Epidermal melanocyte (primary cell): ENCODE measurements around the gene SLCO2B1.

Experiments
- DNase-seq: peaks from one replicate; pipeline ENCODE4 v3.0.0; 2011; ENCODE audit warnings: low spot score; ENCODE audit not compliant: insufficient read length

Gene SLCO2B1

DNA sequence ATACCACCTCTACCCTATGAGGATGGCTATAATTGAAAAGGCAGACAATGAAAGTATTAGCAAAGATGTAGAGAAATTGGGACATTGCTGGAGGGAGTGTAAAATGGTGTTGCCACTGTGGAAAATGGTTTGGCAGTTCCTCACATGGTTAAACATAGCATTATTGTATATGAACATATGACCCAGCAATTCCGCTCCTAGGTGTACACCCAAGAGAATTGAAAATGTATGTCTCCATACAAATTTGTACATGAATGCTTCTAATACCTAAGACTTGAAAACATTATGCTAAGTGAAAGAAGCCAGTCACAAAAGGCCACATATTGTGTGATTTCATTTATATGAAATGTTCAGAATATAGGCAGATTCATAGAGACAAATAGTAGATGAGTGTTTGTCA lies 10.0 kb downstream of the SLCO2B1 start:
- no peak for DNase-seq

DNA sequence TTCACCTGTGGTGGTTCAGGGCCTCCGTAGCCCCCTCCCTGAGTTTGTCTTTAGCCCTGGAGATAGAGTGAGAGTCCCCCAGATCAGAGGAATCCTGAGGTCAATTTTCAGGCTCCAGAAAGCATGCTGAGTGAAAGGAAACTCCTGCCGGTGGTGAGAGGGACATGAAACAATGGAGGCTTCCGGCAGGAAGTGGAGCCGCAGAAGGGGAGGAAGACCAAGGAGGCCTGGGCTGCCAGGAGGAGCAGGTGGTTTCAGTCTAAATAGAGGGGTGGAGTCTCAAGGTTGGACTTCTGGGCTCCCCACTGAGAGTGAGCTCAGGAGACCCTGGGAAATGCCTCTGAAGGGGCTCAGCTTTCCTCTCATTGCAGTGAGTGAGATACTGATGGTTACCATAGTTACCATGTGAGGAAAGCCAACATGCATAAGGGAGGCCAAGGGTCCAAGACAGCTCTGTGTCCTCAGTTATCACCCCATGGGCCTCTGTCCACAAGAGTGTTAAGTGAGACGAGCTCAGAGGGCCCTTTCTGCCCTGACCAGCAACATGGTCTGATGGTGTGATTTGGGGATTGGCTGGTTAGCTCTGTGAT lies 10.7 kb downstream of the SLCO2B1 start:
- DNase-seq: no peak

DNA sequence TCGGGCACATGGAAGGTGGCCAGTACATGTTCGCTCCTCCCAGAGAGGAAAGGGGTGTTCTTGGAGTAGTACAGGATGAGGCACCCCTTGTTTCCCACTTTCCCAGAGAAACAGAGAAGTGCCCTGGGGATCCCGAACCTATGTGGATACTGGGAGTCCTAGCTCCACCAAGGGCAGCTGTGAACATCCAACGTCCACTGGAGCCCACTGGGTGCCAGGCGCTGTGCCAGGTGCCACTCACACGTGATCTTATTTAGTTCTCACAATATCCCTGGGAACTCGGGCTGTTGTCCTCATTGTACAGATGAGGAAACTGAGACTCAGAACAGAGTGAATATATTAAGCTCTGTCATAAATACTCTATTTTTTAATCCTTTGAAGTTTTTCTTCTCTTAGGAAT lies 12.0 kb downstream of the SLCO2B1 start:
- DNase-seq: no peak

DNA sequence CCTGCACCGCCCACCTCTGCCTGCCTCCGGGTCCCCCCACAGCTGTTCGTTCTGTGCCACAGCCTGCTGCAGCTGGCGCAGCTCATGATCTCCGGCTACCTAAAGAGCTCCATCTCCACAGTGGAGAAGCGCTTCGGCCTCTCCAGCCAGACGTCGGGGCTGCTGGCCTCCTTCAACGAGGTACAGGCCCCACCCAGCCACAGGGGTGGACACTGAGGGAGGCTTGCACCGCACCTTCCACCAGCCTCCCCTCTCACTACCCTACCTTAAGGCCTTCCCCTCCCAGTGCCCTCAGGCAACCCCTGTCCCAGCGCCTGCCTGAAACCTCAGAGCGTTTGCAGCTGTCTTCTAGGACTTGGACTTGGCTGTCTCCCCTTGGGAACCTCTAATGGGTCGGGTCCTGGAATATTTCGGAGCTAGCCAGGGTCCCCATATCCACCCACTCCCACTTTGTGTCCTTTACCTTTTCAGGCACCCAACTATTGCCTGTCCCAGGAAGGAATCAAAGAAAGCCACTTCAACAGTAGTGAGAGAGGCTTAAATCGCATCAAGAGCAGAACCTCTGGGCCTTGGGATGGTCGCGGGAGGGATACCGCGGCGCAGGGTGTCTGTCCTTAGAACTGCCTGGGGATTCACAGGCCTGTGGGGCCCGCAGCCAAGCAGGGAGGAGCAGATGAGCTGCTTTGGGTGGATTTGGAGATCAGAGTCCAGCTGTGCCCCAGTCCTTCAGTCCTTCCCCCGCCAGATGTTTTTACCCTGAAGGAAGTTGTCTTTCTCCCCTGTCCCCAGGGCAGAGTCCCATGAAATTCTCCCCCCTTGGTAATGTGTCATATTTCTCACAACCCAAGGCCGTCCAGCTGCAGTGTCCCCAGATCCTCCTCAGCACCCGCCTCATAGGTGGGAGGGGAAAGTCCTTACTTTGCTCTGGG lies 13.3 kb downstream of the SLCO2B1 start:
- no peak for DNase-seq

DNA sequence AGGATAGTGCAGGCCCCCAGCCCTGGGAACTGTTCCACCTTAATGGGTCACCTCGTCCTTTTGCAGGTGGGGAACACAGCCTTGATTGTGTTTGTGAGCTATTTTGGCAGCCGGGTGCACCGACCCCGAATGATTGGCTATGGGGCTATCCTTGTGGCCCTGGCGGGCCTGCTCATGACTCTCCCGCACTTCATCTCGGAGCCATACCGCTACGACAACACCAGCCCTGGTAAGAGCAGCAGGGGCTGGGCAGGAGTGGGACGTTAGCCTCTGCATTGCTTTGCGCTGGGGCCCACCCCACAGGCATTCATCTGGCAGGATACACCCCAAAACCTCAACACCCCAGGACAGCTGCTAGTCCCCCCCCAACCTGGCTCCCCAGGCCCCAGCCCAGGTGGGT lies 14.8 kb downstream of the SLCO2B1 start:
- no peak for DNase-seq

DNA sequence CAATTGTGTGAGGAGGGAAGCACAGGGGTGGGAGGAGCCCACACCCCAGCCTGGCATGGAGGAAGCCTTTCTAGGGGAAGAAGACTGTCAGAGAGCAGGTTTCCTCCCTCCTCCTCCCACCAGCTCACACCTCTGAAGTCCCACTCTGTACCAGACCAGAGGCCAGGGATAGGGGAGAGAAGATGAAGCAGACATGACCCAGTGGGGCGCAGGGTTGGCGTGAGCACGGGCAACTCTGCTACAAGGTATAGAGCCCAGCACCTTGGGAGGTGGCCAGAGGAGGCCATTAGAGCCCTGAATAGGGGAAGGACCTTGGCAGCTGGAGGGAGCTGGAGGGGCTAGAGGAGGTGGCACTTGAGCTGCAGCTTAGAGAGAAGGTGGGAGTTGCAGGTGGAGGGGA lies 15.9 kb downstream of the SLCO2B1 start:
- no peak for DNase-seq

DNA sequence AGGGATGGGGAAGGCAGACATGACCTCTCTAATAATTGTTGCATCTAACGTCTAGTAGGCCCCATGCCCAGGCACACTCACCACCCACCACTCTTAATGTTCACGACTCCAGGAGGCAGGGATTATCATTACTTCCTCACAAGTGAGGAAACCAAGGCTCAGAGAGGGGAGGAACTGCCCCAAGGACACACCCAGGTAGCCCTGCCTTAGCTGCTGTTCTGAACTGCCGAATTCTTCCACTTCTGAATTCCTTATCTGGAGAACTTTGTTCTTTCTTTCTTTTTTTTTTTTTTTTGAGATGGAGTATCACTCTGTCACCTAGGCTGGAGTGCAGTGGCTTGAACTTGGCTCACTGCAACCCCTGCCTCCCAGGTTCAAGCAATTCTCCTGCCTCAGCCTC lies 16.7 kb downstream of the SLCO2B1 start:
- no peak for DNase-seq

DNA sequence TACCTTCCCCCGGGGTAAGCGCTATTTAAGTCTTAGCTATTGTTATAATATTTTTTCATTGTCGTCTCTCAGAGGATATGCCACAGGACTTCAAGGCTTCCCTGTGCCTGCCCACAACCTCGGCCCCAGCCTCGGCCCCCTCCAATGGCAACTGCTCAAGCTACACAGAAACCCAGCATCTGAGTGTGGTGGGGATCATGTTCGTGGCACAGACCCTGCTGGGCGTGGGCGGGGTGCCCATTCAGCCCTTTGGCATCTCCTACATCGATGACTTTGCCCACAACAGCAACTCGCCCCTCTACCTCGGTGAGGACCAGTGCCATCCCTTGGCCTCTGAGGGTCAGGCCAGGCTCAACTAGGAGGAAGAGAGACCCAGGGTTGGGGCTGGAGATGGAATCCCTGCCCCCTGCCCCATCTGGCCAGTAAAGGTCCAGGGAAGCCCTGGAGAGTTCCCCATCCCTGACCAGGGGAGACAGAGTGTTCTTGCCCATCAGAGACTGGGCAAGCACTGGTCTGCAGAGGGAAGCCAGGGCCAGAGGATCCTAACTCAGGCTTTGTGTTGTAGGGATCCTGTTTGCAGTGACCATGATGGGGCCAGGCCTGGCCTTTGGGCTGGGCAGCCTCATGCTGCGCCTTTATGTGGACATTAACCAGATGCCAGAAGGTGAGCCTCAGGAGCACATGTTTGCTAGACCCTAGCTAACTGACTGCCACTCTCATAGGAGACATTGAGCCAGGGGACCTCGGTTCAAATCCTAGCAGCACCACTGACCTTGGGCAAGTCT lies 18.4 kb downstream of the SLCO2B1 start:
- DNase-seq: no peak

DNA sequence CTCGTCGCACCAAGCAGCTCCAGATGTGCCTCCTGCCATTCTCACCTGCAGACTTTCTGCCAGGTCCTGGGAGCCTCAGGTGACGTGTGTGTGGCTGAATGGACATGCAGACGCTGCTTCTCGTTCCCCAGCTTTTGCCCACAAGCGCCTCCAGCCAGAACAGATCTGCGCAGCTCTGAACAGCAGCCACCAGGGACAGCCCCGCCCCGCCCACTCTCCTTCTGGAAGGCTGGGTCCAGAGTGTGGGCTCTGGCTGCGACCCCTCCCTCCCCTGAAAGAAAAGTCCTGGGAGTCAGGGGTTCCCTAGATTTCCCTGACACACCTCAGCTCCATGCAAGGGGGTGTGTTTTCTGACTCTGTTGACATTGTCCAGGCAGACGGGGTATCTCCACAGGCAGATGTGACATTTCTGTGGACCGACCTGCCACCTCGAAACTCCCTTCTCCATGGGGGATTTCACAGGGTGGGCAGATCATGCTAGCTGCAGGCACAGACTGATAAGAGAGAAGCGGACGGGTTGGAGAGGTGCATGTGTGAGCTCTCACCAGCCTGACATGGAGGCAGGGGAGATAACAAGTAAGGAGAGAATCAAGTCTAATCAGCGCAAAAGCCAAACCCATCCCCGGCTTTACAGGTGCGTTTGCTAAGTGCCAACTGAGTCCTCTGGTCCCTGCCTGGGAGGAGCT lies 19.8 kb downstream of the SLCO2B1 start:
- no peak for DNase-seq

DNA sequence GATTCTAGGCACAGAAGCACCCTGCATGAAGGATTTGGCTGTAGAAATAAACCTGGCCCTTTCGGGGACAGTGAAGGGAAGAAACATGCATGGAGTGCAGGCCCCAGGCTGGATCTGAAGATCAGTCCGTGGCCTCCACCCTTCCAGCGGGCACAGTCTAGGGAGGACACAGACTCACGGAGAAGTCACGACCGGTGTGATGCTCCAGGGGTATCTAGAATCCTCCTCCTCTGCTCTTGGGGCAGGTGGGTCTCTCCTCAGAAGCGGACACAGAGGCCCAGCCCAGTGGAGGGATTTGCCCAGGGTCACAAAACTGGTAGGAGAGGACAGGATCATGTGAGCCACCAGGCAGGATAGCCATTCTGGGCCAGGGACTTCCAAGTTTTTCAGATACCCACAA lies 22.4 kb downstream of the SLCO2B1 start:
- no peak for DNase-seq

DNA sequence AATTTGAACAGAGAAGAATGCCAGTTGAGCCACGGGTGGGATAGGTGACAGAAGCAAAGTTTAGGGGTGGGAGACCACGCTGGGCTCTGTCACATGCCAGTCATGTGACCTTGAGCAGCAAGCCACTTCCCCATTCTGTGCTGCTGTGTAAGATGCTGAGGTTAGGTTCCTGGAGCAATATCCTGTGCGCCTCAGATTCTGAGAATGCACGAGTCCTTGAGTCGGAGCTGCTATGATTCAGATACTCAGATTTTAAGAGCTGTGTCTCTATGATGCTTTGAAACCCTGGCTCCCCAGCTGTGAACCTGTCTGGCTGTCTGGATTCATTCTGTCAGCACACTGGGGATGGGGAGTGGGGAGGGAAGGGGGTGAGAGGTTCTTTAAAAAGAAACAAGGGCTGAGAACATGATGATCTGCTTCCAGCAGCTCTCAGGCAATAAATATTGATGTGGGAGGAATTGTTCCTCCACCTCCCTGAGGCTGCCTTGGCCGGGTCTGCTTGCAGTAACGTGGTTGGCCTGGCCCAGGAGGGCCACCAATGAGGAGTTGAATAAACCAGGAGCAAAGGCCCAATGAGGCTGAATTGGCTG lies 24.0 kb downstream of the SLCO2B1 start:
- DNase-seq: no peak

DNA sequence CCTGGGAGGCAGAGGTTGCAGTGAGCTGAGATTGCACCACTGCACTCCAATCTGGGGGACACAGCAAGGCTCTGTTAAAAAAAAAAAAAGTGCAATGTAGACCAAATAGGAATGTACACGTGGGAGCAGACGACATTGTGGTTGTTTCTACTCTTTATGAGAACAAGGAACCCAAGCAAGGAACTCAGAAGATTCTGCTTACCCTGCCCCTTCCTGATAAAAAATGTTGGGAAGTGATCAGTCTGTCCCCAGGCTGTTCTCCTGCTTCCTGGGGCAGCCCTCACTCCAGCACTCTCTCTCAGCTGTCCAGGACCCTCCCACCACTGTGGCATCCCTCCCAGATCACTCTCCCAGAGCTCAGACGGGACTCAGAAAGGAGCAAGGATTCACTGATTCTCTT lies 31.8 kb downstream of the SLCO2B1 start:
- DNase-seq: no peak

DNA sequence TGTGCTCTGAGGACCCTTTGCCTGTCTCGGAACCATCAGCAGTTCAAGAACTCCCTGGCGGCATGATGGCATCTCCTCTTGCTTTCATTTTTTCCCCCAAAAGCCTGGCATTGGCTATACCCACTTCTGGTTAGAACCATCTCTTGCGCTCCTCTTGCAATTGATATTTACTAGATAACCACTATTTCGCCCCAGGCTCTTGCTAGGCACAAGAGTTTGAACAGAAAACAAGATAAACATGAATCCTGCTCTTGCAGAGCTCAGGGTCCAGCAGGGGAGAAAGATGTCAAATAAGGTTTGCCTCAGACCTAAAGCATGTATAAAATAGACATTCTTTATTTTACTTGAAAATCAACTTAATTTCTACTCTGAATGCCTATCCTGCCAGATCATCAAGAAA lies 33.1 kb downstream of the SLCO2B1 start:
- DNase-seq: no peak

DNA sequence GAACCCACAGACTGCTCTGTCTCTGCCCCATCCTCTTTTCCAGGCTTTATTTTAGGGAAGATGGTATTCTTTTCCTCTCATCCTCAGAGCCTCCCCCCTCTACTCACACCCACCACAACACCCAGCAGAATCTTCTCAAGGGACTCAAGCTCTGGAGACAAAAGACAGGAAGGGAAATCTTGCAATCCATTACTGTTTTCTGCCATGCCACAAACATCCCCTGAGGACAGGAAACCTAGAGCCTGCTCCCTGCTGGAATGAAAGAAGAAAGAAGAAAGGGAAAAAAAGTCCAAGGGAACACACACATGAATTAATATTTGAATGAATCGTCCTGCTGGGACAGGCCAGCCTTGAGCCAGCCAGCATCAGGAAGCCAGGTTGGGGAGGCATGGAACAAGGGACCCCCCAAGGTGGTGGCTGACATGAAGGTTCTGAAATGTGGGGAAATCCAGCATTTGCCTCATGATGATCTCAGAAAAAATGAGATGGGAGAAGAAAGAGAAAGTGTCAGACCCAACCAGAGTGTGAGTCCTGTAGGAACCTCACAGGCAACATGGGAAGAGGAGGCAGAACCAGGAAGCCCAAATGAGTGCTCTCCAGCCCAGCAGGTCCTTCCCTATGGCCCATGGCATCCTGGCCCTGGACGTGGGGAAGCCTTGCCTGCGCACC lies 34.0 kb downstream of the SLCO2B1 start:
- no peak for DNase-seq

DNA sequence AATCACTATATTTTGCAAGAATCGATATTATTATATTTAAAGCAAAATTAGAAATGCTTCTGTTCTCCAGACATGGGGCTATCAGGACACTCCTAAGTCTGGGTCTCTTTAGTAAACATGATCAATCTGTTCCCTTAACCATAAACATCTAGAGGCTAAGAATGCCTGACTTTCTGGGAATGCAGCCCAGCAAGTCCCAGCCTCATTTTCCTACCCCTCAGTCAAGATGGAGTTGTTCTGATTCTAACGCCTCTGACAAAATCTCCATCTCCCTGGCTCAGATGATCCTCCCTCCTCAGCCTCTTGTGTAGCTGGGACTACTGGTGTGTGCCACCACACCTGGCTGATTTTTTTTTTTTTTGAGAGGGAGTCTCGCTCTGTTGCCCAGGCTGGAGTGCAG lies 35.0 kb downstream of the SLCO2B1 start:
- no peak for DNase-seq

DNA sequence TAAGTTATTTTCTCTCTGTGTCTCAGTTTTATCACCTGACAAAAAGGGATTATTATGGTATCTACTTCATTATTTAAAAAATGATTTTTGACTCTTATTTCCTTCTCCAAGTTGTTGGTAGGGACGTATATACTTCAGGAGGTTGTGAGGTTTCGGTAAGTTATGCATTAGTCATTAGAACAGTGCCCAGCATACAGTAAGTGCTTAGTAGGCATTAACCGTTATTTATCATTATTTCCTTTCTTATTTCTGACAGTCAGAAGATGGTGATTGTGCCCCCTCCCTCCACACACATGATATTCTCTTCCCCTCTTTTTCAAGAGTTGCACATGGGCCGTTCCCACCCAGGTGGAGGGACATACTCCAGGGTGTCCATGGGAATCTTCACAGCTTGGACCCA lies 36.1 kb downstream of the SLCO2B1 start:
- DNase-seq: no peak

DNA sequence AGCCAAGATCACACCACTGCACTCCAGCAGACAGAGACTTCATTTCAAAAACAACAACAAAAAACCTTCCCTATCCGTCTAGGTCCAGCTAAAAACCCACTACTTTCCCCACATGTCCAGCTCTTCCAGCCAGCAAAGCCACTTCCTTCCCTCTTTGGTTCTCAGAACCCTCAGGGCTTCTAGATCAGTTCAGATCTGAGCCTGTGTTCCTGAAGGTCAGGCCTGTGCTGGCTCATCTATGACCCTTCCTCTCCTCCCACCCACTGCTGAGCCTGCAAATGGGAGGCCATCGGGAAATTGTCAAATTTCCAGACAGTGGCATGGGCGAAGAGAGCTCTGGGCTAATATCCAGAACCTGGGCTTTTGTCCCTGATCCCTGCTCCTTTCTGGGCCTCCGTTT lies 37.8 kb downstream of the SLCO2B1 start:
- no peak for DNase-seq

DNA sequence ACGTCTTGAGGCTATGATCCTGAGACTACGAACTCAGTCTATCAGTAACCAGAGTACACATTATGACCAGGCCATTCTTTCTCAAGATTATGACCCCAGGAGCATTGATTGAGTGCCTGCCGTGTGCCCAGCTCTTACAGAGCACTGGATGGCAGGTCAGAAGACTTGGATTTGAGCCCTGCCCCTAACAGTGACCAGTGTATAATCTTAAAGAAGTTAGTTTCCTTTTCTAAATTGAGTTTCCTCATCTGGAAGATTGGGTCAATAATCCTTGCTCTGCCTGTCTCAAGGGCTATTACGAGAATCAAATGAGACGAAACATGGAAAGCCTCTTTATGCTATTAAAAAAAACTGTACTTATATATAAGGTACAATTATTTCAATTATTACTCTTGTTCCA lies 38.2 kb downstream of the SLCO2B1 start:
- no peak for DNase-seq

DNA sequence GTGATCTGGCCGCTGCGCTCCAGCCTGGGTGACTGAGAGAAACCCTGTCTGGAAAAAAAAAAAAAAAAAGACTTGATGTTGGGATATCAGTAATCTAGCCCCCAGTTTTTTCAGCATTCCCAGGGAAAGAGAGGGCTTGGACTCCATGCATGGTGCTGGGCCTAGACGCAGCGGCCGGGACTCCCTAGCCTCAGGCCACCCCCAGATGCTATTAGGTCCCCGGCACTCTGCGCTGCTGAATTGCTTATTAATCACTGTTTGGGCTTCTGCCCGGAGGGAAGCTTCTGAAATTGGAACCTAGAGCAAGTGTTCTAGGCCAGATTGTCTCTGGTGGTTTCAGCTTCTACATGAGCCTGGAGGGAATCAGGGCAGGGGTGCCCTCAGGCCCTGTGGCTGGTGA lies 39.0 kb downstream of the SLCO2B1 start:
- no peak for DNase-seq

DNA sequence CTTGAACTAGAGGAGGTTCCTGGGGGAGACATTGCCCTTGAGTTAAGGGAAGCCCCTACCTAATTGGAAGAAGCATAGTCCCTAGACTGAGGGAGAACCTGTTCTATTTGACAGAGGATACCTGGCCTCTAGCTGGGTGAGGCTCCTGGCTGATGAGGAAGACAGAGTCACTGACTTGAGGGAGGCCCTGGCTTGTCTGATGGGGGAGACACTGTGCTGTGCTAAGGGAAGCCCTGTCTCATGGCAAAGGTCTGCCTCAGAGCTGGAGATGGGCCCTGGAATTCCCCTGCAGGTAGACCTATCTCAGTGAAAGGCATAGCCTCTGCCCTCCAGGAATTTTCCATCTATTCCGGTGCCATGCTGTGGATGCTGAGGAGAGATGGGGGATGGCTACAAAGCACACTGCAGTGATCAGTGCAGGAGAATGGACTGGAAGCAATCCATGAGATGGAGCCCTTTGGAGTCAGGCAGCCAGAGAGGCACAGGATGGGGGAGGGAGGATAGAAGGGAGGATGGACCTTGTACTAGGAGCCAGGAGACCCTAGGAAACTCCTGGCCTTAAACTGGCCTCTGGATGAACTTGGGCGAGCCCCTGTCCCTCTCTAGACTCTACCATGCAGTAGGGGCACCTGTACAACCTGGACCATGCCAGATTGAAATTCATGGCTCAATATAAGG lies 39.9 kb downstream of the SLCO2B1 start:
- DNase-seq: no peak
